GM18868 (cell line): Measurements from ENCODE around the gene PICK1.
"Not testable (repeated sequence)": the region's sequence is repeated elsewhere in the genome, so short reads cannot be mapped to it uniquely, and the experiment has no call there.

Experiments used
- ATAC-seq: cut with Tn5 transposase; IDR thresholded peaks from one replicate; pipeline ENCODE4 v1.9.1; 2021; ENCODE audit warnings: mild to moderate bottlenecking, moderate library complexity; ENCODE audit not compliant: unreplicated experiment

PICK1 gene

DNA sequence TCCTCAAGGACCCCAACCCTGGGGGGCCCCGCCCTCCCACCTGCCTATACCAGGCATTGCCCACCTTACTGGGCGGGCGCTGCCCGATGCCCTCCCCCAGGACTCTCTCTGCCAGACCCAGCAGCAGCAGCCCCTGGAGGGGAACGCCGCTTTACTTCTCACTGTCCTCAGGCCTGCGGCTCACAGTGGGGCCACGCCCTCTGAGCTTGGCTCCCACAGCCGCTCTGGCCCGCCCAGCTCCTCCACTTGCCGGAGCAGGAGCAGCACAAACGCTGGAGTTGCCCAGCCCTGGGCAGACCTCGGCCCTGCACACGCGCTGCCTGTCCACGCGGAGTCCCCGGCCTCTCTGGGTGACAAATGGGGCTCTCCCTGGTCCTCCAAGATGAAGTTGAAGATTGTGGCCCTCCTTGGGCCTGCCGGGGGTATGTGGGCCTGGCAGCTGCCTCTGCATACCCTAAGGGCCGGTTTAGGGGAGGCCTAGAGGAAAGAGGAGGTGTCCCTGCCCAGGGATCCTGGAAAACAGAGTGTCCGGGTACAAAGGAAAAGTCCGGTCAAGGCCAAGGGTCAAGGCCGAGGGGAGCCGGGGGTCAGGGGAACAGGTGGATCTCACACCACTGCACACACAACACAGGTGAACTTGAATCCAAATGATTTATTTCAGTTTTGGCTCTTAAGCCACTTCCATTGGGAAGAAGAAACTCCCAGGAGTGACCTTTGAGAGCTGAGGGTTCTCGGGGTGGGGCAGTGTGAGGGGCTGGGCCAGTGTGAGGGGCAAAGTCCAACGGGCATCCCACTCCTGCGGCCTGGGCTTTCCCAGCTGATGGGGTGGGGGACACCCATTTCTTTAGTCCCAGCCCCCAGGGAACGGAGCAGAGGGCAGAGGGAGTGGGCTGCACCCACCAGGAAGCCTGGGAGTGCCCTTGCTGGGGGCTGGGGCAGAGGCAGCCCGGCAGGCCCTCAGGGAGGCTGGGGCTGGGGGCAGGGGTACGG lies 54.0 kb downstream of the PICK1 start:
- no peak for ATAC-seq

DNA sequence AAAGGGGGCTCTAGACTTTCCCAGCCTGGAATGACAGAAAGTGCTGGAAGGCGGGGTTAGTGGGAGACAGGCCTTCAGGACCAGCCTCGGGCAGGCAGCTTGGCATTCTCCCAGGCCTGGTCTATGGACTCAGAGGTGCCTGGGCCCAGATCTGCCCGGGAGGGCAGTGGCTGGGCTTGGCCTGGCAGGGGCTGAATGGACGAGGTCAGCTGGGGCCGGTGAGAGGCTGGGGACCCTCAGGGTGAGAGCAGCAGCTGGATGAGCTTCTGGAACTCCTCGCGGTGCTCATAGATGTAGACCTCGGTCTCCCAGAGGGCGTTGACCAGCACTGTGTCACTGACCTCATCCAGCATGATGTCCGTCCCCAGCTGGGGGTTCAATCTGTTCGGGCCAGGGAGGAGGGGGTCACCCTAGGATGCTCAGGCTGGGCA lies 54.7 kb downstream of the PICK1 start:
- no peak for ATAC-seq

GRCh38 chr22:38112381-38112780 lies 55.2 kb downstream of the PICK1 start:
- no peak for ATAC-seq

DNA sequence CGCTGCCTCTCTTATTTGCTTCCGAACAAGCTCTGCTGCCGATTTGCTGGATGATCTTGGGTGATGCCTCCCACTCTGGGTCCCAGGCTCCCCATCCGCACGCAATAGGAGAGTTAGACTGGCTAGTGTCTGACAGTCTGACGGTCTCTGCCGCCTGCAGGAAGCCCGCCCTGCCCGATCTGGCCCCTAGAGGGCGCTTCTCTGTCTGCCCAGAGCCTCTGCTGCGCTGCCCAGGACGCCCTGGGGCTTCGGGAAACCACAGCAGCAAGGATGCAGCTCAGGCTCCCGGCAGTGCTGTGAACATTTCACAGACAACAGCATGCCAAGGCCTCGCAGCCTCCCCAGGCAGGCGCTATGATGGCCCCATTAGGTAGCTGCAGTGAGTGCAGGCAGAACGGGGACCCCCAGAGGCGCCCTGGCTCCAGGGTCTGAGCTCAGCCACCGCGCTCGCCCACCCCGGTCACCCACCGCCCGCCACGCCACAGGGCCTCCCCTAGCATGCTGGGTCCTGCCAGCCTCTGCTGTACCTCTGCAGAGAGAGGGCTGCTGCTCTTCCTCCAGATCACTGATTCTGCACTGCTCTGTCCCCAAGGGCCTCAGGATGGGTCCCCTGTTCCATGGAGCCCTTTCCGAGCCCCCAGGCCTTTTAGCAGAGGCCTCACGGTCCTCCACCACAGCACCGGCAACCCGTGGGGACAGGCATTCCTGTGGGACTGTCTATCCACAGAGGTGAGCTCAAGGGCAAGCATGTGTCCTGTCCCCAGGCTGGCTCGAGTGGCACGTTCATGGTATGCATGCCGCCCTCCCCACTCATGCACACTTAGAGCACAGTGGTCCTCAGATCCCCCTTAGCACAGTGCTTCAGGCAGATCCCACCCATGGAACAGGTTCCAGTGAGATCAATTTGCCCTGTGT lies 57.5 kb downstream of the PICK1 start:
- ATAC-seq, result peak; percentile 46

DNA sequence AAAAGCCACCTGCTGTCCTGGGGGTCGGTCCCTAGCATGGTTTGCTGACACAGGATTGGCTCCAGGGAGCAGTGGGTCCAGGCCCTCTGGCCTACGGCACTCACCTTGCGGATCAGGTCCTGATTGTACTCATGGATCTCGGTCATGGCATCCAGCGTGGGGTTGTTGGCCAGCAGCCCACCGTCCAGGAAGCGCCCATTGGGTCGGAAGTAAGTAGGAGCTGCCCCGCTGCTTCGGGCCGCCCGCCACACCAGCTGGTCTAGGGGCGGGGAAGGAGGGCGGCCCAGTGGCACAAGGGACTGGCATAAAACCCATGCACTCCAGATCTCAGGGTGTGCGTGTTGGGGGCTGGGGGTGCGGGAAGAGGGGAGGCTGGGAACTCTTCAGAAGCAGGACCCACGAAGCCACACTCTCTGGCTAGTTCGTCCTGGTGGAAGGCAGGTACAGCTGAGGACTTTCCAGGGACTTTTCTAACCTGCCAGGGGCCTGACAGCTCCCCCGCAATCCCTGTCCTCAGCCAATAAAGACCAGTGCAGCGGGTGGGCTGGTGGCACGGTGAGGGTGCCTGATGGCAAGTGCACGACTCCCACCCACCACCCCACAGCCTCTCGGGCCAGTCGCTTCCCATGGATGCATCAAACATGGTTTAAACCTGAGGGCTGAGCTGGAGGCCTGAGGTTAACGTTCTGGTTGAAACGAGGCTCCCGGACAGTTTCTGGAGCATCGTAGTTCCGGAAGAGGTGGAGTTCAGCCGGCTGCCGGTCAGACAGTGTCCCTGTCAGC lies 58.4 kb downstream of the PICK1 start:
- ATAC-seq, result no peak

GRCh38 chr22:38117556-38117955 lies 60.4 kb downstream of the PICK1 start:
- ATAC-seq, result not testable (repeated sequence)

GRCh38 chr22:38118182-38118581 lies 61.0 kb downstream of the PICK1 start:
- no peak for ATAC-seq

DNA sequence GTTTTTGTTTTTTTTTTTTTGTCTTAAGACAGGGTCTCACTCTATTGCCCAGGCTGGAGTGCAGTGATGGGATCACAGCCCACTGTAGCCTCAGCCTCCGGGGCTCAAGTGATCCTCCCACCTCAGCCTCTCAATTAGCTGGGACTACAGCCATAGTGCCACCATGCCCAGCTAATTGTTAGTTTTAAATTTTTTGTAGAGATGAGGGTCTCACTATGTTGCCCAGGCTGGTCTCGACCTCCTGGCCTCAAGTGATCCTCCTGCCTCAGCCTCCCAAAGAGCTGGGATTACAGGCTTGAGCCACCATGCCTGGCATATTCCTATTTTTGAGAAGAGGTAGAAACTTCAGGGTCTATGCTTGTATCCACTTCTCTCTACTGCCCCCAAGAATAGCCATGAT lies 61.5 kb downstream of the PICK1 start:
- not testable (repeated sequence) for ATAC-seq

- no peak for ATAC-seq
Observed at GRCh38 chr22:38120359-38121110, 63.3 kb downstream of the PICK1 start.

DNA sequence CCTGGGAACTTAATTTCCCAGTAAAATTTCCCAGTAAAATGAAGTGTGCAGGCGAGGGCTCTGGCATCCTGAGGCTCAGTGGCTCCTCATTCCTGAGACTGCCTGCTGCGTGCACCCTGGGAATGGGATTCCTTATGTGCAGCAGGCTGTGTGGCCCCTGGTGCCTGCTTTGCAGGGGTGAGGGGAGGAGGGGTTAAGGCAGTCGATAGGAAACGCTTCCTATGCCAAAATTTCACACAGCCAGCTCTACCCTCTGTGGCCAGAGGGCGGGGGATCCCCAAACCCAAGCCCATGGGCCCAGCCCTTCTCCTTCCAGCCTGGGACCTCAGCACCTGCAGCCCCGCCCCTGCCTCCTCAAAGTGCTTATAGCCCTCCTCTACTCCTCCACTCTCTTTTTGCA lies 65.4 kb downstream of the PICK1 start:
- ATAC-seq, result no peak

- ATAC-seq, result no peak
Observed at GRCh38 chr22:38124236-38124974, 67.2 kb downstream of the PICK1 start.

GRCh38 chr22:38125038-38125610 lies 67.9 kb downstream of the PICK1 start:
- ATAC-seq, result no peak
